HFFc6 (cell line): Measurements from ENCODE around the gene SF3B2. TPM values are rescaled to one million over a fixed set of nuclear protein-coding genes. Genes with fewer than 3 reads are reported as not detected.
"Not testable (repeated sequence)": the region's sequence is repeated elsewhere in the genome, so short reads cannot be mapped to it uniquely, and the experiment has no call there.

Experiments used
- DNase-seq: peaks from one replicate; pipeline ENCODE4 v3.0.0-alpha.2; 2018
- H3K27ac Mint-ChIP-seq: 2 replicates; pipeline ENCODE4 v1.8.0; 2020; ENCODE audit warnings: mild to moderate bottlenecking, mixed read lengths
- H3K27me3 Mint-ChIP-seq: 2 replicates; pipeline ENCODE4 v1.8.0; 2021; ENCODE audit warnings: mild to moderate bottlenecking, moderate library complexity, mixed read lengths; ENCODE audit not compliant: insufficient read depth
- H3K36me3 Mint-ChIP-seq: 2 replicates; pipeline ENCODE4 v1.8.0; 2021; ENCODE audit warnings: low read depth, mixed read lengths
- H3K4me1 Mint-ChIP-seq: 2 replicates; pipeline ENCODE4 v1.8.0; 2020; ENCODE audit warnings: low read depth, mixed read lengths
- H3K4me3 Mint-ChIP-seq: 2 replicates; pipeline ENCODE4 v1.8.0; 2020; ENCODE audit warnings: mild to moderate bottlenecking, moderate library complexity, mixed read lengths
- H3K9me3 Mint-ChIP-seq: 2 replicates; pipeline ENCODE4 v1.8.0; 2020; ENCODE audit warnings: mild to moderate bottlenecking, mixed read lengths
- CTCF ChIP-seq: fragments of 200-600 bp; sonication (generic); IDR thresholded peaks from 2 replicates; pipeline ENCODE4 v1.5.0; 2021; ENCODE audit warnings: antibody characterized with exemption, mild to moderate bottlenecking
- total RNA-seq, 6 experiments: library from RNA; stranded (reverse); fragmentation: NEBNext Ultra II Directional; extraction: Animal tissue kit (Norgen Biotek cat#: 25700); gene quantifications; 2 replicates in 1 of 6; 3 replicates in 5 of 6; pipeline ENCODE4 v1.2.3, GENCODE V29; 2021

Gene SF3B2
- total RNA-seq, 6 experiments from 2014 or later = 199 to 240 (median 222) TPM

- no peak overlapping the region for H3K4me3 Mint-ChIP-seq
- DNase-seq = no peak
- peaks cover 15% of the 10 kb centered on the region for H3K4me1 Mint-ChIP-seq
- no peak overlapping the region for H3K27ac Mint-ChIP-seq
- no peak for TF ChIP-seq CTCF
- 0 out of 2 replicates have a peak, but pooled peaks cover 6% of the 10 kb centered on the region for H3K36me3 Mint-ChIP-seq
- no peaks in the 10 kb centered on the region for H3K9me3 Mint-ChIP-seq
- no peaks in the 10 kb centered on the region; the same call in 1 of the 2 replicates for H3K27me3 Mint-ChIP-seq
Measured at GRCh38 chr11:66089067-66089466, 36.9 kb downstream of the SF3B2 start.

GRCh38 chr11:66090288-66090687 lies 38.1 kb downstream of the SF3B2 start:
- Mint-ChIP-seq H3K9me3 (no peaks in the 10 kb centered on the region), H3K27ac (no peak overlapping the region), H3K27me3 (no peaks in the 10 kb centered on the region; the same call in 1 of the 2 replicates), H3K4me1 (peaks cover 3% of the 10 kb centered on the region), H3K4me3 (no peak overlapping the region), H3K36me3 (0 out of 2 replicates have a peak, but pooled peaks cover 6% of the 10 kb centered on the region)
- no peak for TF ChIP-seq CTCF
- no peak for DNase-seq

- not testable (repeated sequence) for H3K27ac Mint-ChIP-seq, H3K4me1 Mint-ChIP-seq, H3K9me3 Mint-ChIP-seq, DNase-seq, H3K4me3 Mint-ChIP-seq, H3K36me3 Mint-ChIP-seq, H3K27me3 Mint-ChIP-seq
Measured at GRCh38 chr11:66092125-66092524, 40.0 kb downstream of the SF3B2 start.

- H3K36me3 Mint-ChIP-seq, H3K27me3 Mint-ChIP-seq, DNase-seq, H3K9me3 Mint-ChIP-seq, H3K4me3 Mint-ChIP-seq, H3K27ac Mint-ChIP-seq: not testable (repeated sequence)
- peaks cover 43% of the 10 kb centered on the region for H3K4me1 Mint-ChIP-seq
Measured at GRCh38 chr11:66099746-66100145, 47.6 kb downstream of the SF3B2 start.

GRCh38 chr11:66100272-66101065 lies 48.3 kb downstream of the SF3B2 start:
- Mint-ChIP-seq H3K4me3 (no peak overlapping the region), H3K27me3 (no peaks in the 10 kb centered on the region; the same call in 1 of the 2 replicates), H3K4me1 (peaks cover 50% of the 10 kb centered on the region), H3K9me3 (no peaks in the 10 kb centered on the region), H3K27ac (no peak overlapping the region; the same call in 1 of the 2 replicates), H3K36me3 (peaks cover 9% of the 10 kb centered on the region)
- TF ChIP-seq CTCF = no peak
- DNase-seq = no peak

- Mint-ChIP-seq H3K27ac (no peak overlapping the region), H3K36me3 (peaks cover 9% of the 10 kb centered on the region)
Measured at GRCh38 chr11:66101066-66101464, 48.9 kb downstream of the SF3B2 start.

More at GRCh38 chr11:66101066-66101464, 48.9 kb downstream of the SF3B2 start:
- DNase-seq = no peak
- Mint-ChIP-seq H3K4me1 (peaks cover 56% of the 10 kb centered on the region), H3K9me3 (no peaks in the 10 kb centered on the region), H3K4me3 (no peak overlapping the region), H3K27me3 (no peaks in the 10 kb centered on the region; the same call in 1 of the 2 replicates)
- TF ChIP-seq CTCF = no peak
